PC-3 (cell line): ENCODE measurements around the gene LTN1. TPM values are rescaled to one million over a fixed set of nuclear protein-coding genes. Genes with fewer than 3 reads are reported as not detected.

ENCODE experiments used
- ATAC-seq: fragments of 200-7000 bp; cut with Tn5 transposase; 2 replicates; pipeline ENCODE4 v1.9.1; 2020; ENCODE audit warnings: mild to moderate bottlenecking, moderate library complexity
- BruUV-seq: library from RNA; stranded (reverse); fragments of 400-500 nt; replicated peaks from 2 replicates; lab custom pipeline; 2021; lab: Mats Ljungman, UMichigan
- CTCF ChIA-PET: fragments of 300-600 bp; sonication (Branson Sonifier 250); formaldehyde crosslinking; loops from one replicate; lab custom pipeline; 2022; ENCODE audit warnings: antibody characterized with exemption; lab: Charles Lee
- POLR2A ChIA-PET: fragments of 300-600 bp; sonication (Branson Sonifier 250); formaldehyde crosslinking; loops from one replicate; lab custom pipeline; 2022; ENCODE audit warnings: antibody characterized with exemption; ENCODE audit not compliant: unreplicated experiment; lab: Charles Lee
- DNase-seq: peaks from one replicate; pipeline ENCODE4 v3.0.0-alpha.2; 2015
- H2AFZ ChIP-seq: fragments of 300-600 bp; sonication (generic); 2 replicates; pipeline ENCODE4 v1.6.0; 2016; ENCODE audit warnings: antibody characterized with exemption, low read length
- H3F3A ChIP-seq: fragments of 300-600 bp; sonication (generic); one replicate; pipeline ENCODE4 v1.6.0; 2017; ENCODE audit warnings: antibody characterized with exemption, low read length, control low read depth, mild to moderate bottlenecking; ENCODE audit not compliant: unreplicated experiment
- H3K27ac ChIP-seq: fragments of 300-600 bp; sonication (generic); 2 replicates; pipeline ENCODE4 v1.5.1; 2016; ENCODE audit warnings: mild to moderate bottlenecking, low read length
- H3K27me3 ChIP-seq: fragments of 300-600 bp; sonication (generic); 2 replicates; pipeline ENCODE4 v1.6.1; 2016; ENCODE audit warnings: low read length, mixed read lengths
- H3K36me3 ChIP-seq: fragments of 300-600 bp; sonication (generic); 2 replicates; pipeline ENCODE4 v1.6.1; 2016; ENCODE audit warnings: low read depth, mixed run types, low read length, mixed read lengths
- H3K4me1 ChIP-seq: fragments of 300-600 bp; sonication (generic); 2 replicates; pipeline ENCODE4 v1.5.1; 2016; ENCODE audit warnings: low read length; ENCODE audit not compliant: insufficient read depth
- H3K4me2 ChIP-seq: fragments of 300-600 bp; sonication (generic); 2 replicates; pipeline ENCODE4 v1.6.0; 2016; ENCODE audit warnings: low read length
- H3K4me3 ChIP-seq: fragments of 300-600 bp; sonication (generic); 2 replicates; pipeline ENCODE4 v1.5.1; 2016; ENCODE audit warnings: mild to moderate bottlenecking, low read length, mixed read lengths
- H3K79me2 ChIP-seq: fragments of 300-600 bp; sonication (generic); 2 replicates; pipeline ENCODE4 v1.6.1; 2017; ENCODE audit warnings: low read length, mixed read lengths
- H3K9ac ChIP-seq: fragments of 300-600 bp; sonication (generic); 2 replicates; pipeline ENCODE4 v1.6.0; 2016; ENCODE audit warnings: mild to moderate bottlenecking, low read length
- H3K9me2 ChIP-seq: fragments of 300-600 bp; sonication (generic); replicated peaks from 2 replicates; pipeline ENCODE4 v1.6.1; 2016; ENCODE audit warnings: mixed run types, low read length, mixed read lengths
- H3K9me3 ChIP-seq: fragments of 300-600 bp; sonication (generic); 2 replicates; pipeline ENCODE4 v1.6.1; 2016; ENCODE audit warnings: low read length, mixed read lengths
- H4K20me1 ChIP-seq: fragments of 300-600 bp; sonication (generic); 2 replicates; pipeline ENCODE4 v1.6.1; 2016; ENCODE audit warnings: low read length, mixed read lengths
- CTCF ChIP-seq: fragments of 300-600 bp; sonication (generic); conservative IDR thresholded peaks from 2 replicates; pipeline ENCODE4 v1.5.1; 2017; ENCODE audit warnings: antibody characterized with exemption, low read depth, mild to moderate bottlenecking, low read length
- EZH2 ChIP-seq: fragments of 300-600 bp; sonication (generic); IDR thresholded peaks from one replicate; pipeline ENCODE4 v1.6.1; 2017; ENCODE audit warnings: antibody characterized with exemption, mild to moderate bottlenecking, low read length; ENCODE audit not compliant: unreplicated experiment
- EZH2phosphoT487 ChIP-seq: fragments of 300-600 bp; sonication (generic); IDR thresholded peaks from 2 replicates; pipeline ENCODE4 v1.6.1; 2018; ENCODE audit warnings: mild to moderate bottlenecking, antibody characterized with exemption, low read length, borderline replicate concordance
- intact Hi-C: fragments of 100-400 bp; cut with micrococcal nuclease; formaldehyde crosslinking; loops from 2 replicates; pipeline ENCODE4 v1.9.0; 2023
- total RNA-seq: library from RNA; depleted of rRNA; stranded (reverse); fragments of >200 nt; gene quantifications from 2 replicates; pipeline ENCODE4 v1.2.3, GENCODE V29; 2014

LTN1 gene
- total RNA-seq, 1 experiment from 2014 or later = 21.0 TPM

GRCh38 chr21:28974531-28975227 is 18.0 kb downstream of the LTN1 start:
- H4K20me1 ChIP-seq = no peaks in the 10 kb centered on the region
- BruUV-seq = no TSS peak
- no peaks in the 10 kb centered on the region; the same call in 1 of the 2 replicates for H3K79me2 ChIP-seq
- ATAC-seq (no peak), DNase-seq (no peak)
- H3F3A ChIP-seq = no peaks in the 10 kb centered on the region
- CTCF ChIA-PET = no interaction called here
- no peak overlapping the region for H3K27ac ChIP-seq
- intact Hi-C loops = no loop called here
- H3K4me3 ChIP-seq = no peak overlapping the region
- no peak overlapping the region for H3K4me2 ChIP-seq
- POLR2A ChIA-PET = no interaction called here
- peaks cover 28% of the 10 kb centered on the region for H3K36me3 ChIP-seq
- no peaks in the 10 kb centered on the region for H3K9me2 ChIP-seq
- H2AFZ ChIP-seq = no peak overlapping the region
- H3K27me3 ChIP-seq = no peaks in the 10 kb centered on the region
- H3K9me3 ChIP-seq = no peaks in the 10 kb centered on the region
- no peaks in the 10 kb centered on the region for H3K4me1 ChIP-seq
- no peak overlapping the region for H3K9ac ChIP-seq
- TF ChIP-seq EZH2 (no peak), CTCF (no peak), EZH2phosphoT487 (no peak)

- TF ChIP-seq EZH2phosphoT487 = no peak
- no peak for TF ChIP-seq CTCF
- no peak for TF ChIP-seq EZH2
- no peaks in the 10 kb centered on the region for H3K9me3 ChIP-seq
- peaks cover 39% of the 10 kb centered on the region for H3K36me3 ChIP-seq
- H3F3A ChIP-seq = no peaks in the 10 kb centered on the region
- intact Hi-C loops = no loop called here
- POLR2A ChIA-PET = no interaction called here
- no peaks in the 10 kb centered on the region for H3K4me1 ChIP-seq
- no peaks in the 10 kb centered on the region for H4K20me1 ChIP-seq
- no TSS peak for BruUV-seq
- H3K27ac ChIP-seq = no peak overlapping the region
- ATAC-seq (no peak), DNase-seq (no peak)
- CTCF ChIA-PET = no interaction called here
- no peaks in the 10 kb centered on the region for H3K27me3 ChIP-seq
- H3K4me3 ChIP-seq = no peak overlapping the region
- no peaks in the 10 kb centered on the region; the same call in 1 of the 2 replicates for H3K79me2 ChIP-seq
- no peak overlapping the region for H2AFZ ChIP-seq
- no peak overlapping the region for H3K9ac ChIP-seq
- no peak overlapping the region for H3K4me2 ChIP-seq
- no peaks in the 10 kb centered on the region for H3K9me2 ChIP-seq
Observed at GRCh38 chr21:28972398-28972797, 20.3 kb downstream of the LTN1 start.

- no peaks in the 10 kb centered on the region for H3K9me2 ChIP-seq
- POLR2A ChIA-PET = no interaction called here
- H3K9me3 ChIP-seq = no peaks in the 10 kb centered on the region
- no peak overlapping the region for H3K4me2 ChIP-seq
- no peak overlapping the region for H3K9ac ChIP-seq
- CTCF ChIA-PET = no interaction called here
- no peak overlapping the region for H2AFZ ChIP-seq
- H3K27me3 ChIP-seq = no peaks in the 10 kb centered on the region
- no TSS peak for BruUV-seq
- DNase-seq = no peak
- ATAC-seq = no peak
- no peak overlapping the region for H3K4me3 ChIP-seq
- peaks cover 49% of the 10 kb centered on the region for H3K36me3 ChIP-seq
- no peaks in the 10 kb centered on the region for H3F3A ChIP-seq
- H3K27ac ChIP-seq = no peak overlapping the region
- no peaks in the 10 kb centered on the region; the same call in 1 of the 2 replicates for H3K79me2 ChIP-seq
- no peak for TF ChIP-seq EZH2
- no peak for TF ChIP-seq CTCF
- TF ChIP-seq EZH2phosphoT487 = no peak
- H3K4me1 ChIP-seq = no peaks in the 10 kb centered on the region
- intact Hi-C loops = no loop called here
- no peaks in the 10 kb centered on the region for H4K20me1 ChIP-seq
Observed at GRCh38 chr21:28971171-28971570, 21.5 kb downstream of the LTN1 start.
